ENCODE data around the gene MLX. TPM values are rescaled to one million over a fixed set of nuclear protein-coding genes. Genes with fewer than 3 reads are reported as not detected.

MLX gene
- total and polyA plus RNA-seq, 10 of the 15 experiments (the other 5 are each of a cell fraction or from before 2014, with no cell fraction given): 34.4 to 65.0 (median 44.4) TPM

GRCh38 chr17:42522798-42523278, 44.1 kb upstream of the MLX start:
- RAD21 ChIA-PET (ENCODE audit: unreplicated experiment): no interaction called here

More at GRCh38 chr17:42522798-42523278, 44.1 kb upstream of the MLX start:
- no peak overlapping the region for H2AFZ ChIP-seq (ENCODE audit: control insufficient read depth, low read depth, low read length)
- no peaks in the 10 kb centered on the region for H3K79me2 ChIP-seq (ENCODE audit: control insufficient read depth, insufficient read depth, low read length)
- H3K4me1 ChIP-seq (ENCODE audit: control insufficient read depth, insufficient read depth, low read length): peaks cover 5% of the 10 kb centered on the region; the same call in 1 of the 2 replicates
- 95% methylated on average over 8 of the region's 8 CpGs for WGBS (ENCODE audit: insufficient coverage, insufficient replicate concordance, low lambda C conversion rate, missing lambda C conversion rate)
- H3K4me2 ChIP-seq (ENCODE audit: control insufficient read depth, insufficient read depth): no peak overlapping the region
- no TSS peak for BruUV-seq (replicated peaks)
- H3K27me3 ChIP-seq (replicated peaks in 1 of 2; ENCODE audit: control insufficient read depth in 2 of 2, insufficient read depth in 2 of 2, low read length in 1 of 2): no peaks in the 10 kb centered on the region
- H3K4me3 ChIP-seq: no peak overlapping the region
- TF ChIP-seq BCLAF1 (IDR thresholded peaks at IDR 0.05) (no peak), ESRRA (IDR thresholded peaks at IDR 0.05; ENCODE audit: low read length) (no peak), NFIC (IDR thresholded peaks at IDR 0.05; ENCODE audit: low read depth, low read length) (no peak), TARDBP (IDR thresholded peaks at IDR 0.05; ENCODE audit: borderline replicate concordance) (no peak), SPI1 (IDR thresholded peaks at IDR 0.05; ENCODE audit: borderline replicate concordance, insufficient read depth, low read depth, low read length) (no peak), USF1 (IDR thresholded peaks at IDR 0.05; ENCODE audit: borderline replicate concordance, extremely low read length, insufficient read depth, low read depth, low read length) (no peak)
- H3K36me3 ChIP-seq (ENCODE audit: control insufficient read depth in 2 of 2, insufficient read depth in 2 of 2, low read length in 1 of 2): peaks cover 4 to 5% of the 10 kb centered on the region in 2 experiments; a peak in 3 of 4 replicates
- ATAC-seq: no peak
- SMC1A ChIA-PET (ENCODE audit: uncharacterized antibody, unreplicated experiment): interaction anchor here (0.6 kb wide), 2 partner anchors 235 to 1141 kb away, joined by 3 read pairs; no protein-coding TSS in a partner anchor
- no peaks in the 10 kb centered on the region for H3K9me3 ChIP-seq (replicated peaks; ENCODE audit: control insufficient read depth, insufficient read depth, low read length)
- no peak overlapping the region for H3K9ac ChIP-seq (ENCODE audit: control insufficient read depth, insufficient read depth, low read length)
- FAIRE-seq: no peak
- H3K27ac ChIP-seq (ENCODE audit: control insufficient read depth, insufficient read depth): no peak overlapping the region
- in situ Hi-C loops (cut with MboI) (loop anchor here (5.0 kb wide), 1 partner anchor 91 kb away; no protein-coding TSS in a partner anchor), intact Hi-C loops (cut with micrococcal nuclease; ENCODE audit: unreplicated experiment) (no loop called here)
- no peaks in the 10 kb centered on the region; the same call in 1 of the 2 replicates for H4K20me1 ChIP-seq (ENCODE audit: control insufficient read depth, insufficient read depth)
- POLR2A ChIA-PET: no interaction called here
- CTCF ChIA-PET: interaction anchor here (1.4 kb wide), 1 partner anchor 119 kb away, joined by 4 read pairs; no protein-coding TSS in a partner anchor
- no peak for DNase-seq (ENCODE audit: low read depth, low spot score)
